NCI-H2029 (cell line): ENCODE measurements around the gene C2CD4C.
"Not testable (repeated sequence)": the region's sequence is repeated elsewhere in the genome, so short reads cannot be mapped to it uniquely, and the experiment has no call there.

ENCODE experiments used
- DNase-seq: peaks from one replicate; lab custom pipeline; 2025; lab: John Stamatoyannopoulos, UW

Gene C2CD4C

DNA sequence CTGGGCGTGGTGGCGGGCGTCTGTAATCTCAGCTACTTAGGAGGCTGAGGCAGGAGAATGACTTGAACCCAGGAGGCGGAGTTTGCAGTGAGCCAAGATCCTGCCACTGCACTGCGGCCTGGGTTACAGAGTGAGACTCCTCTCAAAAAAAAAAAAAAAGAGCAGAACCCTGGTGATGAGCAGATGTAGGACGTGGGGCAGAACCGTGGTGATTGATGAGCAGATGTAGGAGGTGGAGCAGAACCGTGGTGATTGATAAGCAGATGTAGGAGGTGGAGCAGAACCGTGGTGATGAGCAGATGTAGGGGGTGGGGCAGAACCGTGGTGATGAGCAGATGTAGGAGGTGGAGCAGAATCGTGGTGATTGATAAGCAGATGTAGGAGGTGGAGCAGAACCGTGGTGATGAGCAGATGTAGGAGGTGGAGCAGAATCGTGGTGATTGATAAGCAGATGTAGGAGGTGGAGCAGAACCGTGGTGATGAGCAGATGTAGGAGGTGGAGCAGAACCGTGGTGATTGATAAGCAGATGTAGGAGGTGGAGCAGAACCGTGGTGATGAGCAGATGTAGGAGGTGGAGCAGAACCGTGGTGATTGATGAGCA lies 28.2 kb downstream of the C2CD4C start:
- not testable (repeated sequence) for DNase-seq

DNA sequence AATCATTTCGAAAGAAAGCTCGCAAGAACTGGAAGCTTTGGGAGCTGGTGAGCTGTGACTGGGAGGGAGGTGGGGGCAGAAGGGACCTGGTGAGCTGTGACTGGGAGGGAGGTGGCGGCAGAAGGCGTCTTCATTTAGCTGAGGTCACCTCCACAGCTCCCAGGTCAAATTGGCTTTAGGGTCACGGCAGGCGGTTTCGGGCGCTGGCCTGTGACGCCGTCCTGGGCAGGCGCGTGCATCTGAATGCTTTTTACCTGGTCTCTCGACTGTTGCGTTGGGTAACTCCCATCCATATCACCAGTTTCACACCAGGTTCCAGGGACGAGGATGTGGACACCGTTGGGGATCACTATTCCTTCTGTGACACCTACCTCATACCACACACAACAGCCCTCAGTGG lies 29.2 kb downstream of the C2CD4C start:
- no peak for DNase-seq

DNA sequence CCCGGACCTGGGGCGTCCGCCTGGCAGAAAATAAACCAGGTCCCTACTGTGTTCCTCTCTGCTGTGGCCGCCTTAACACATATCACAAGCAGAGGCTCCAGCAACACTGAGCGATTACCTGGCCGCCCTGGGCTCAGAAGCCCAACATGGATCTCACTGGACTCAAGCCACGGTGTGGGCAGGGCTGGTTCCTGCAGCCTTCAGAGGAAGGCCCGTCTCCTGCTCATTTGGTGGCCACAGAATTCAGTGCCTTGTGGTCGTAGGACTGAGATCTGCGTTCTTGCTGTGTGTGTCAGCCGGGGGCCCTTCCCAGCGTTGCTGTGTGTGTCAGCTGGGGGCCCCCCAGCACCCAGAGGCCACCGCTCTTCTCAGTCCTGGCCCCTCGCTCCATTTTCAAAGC lies 30.2 kb downstream of the C2CD4C start:
- no peak for DNase-seq

DNA sequence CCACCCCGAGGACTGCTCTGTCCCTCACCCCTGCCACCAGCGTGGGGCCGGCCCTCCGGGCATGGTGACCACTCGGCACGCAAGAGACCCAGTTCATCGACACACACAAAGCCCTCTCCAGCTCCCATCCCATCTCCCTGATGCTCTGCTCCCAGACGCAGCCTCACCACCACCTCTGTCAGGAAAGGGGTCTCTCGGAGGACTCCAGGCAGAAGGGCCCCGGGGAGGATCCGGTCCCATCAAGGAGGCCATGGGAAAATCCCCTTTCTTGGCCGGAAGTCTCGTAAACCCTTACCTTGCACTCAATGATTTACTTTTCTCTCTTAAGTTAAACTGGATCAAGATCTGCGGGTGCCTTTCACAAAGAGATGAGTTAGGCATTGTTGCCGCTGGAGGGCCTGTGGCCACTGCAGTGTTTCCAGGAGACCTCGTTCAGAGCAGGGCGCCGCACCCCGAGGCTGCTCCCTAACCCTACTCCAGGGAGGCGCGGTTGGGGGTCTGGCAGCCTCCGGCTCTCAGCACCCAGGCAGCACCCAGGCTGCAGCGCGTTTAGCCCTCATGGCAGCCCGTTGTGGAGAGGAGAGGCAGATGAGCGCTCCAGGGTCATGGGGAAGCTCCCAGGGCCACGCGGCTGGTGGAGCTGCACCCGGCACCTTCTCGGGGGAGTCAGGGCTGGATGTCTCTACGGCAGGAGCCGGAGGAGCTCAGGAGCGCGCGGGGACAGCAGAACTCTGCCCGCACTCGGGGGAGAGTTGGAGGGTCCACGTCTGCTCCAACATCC lies 31.0 kb downstream of the C2CD4C start:
- no peak for DNase-seq

DNA sequence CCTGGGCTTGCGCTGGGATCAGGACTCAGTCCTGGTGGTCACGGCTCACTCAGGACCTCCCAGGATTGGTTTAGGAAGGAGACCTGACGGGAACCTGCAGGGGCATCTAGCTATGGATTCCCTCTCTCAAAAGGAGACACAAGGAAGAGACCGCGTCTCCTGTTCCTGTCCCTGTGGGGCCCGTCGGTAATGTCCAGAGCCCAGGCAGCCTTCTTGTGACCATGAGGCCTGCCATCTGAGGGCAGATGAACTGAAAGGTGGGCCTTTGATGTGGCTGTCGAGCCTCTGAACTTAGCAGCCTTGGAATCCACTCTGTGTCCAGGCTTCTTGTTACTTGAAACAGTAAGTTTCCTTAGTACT lies 32.9 kb downstream of the C2CD4C start:
- DNase-seq = no peak

DNA sequence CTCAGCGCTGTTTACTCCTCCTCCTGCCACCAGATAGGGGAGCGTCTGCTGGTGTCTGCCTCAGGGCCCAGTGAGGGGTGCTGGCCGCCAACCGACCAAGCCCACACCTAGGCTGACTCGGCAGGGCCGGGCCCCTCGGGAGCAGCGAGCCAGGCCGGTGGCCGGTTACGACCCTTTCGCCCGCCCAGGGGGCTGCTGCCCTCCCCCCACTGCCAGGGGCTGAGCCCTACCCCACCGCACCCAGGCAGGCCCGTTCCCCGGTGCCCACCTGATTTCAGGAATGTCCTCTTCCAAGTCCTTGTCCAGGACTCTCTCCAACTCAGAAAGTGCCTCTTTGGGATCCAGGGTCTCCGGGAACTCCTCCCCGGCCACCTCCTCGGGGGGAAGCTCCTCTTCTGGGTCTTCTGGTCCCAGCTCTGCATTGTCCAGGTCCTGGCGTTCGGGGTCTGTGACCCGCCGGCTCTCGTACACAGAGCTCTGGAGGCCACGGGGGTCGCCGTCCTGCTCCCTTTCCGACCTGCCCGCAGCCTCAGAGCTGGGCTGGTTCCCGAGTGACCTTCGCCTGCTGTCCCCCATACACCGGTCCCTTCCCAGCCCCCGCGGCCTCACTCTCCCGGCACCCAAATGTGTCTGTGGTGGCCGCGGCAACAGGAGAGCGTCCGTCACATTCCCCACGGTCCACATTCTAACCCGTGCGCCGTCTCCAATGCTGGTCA lies 33.4 kb downstream of the C2CD4C start:
- DNase-seq = no peak

DNA sequence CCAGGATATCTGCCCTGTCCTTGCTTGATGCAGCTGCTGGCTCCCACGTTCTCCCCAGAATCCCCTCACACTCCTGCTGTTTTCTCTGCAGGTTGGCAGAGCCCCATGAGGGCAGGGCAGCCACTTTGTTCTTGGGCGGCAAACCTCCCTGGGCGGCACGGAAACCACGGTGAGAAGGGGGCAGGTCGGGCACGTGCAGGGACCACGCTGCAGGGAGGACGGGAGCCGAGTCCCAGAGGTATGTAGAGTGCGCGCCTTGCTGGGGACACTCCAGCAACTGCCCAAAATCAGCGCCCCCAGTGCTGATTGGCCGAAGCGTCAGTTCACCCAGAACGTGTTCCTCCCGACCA lies 34.1 kb downstream of the C2CD4C start:
- DNase-seq = no peak

DNA sequence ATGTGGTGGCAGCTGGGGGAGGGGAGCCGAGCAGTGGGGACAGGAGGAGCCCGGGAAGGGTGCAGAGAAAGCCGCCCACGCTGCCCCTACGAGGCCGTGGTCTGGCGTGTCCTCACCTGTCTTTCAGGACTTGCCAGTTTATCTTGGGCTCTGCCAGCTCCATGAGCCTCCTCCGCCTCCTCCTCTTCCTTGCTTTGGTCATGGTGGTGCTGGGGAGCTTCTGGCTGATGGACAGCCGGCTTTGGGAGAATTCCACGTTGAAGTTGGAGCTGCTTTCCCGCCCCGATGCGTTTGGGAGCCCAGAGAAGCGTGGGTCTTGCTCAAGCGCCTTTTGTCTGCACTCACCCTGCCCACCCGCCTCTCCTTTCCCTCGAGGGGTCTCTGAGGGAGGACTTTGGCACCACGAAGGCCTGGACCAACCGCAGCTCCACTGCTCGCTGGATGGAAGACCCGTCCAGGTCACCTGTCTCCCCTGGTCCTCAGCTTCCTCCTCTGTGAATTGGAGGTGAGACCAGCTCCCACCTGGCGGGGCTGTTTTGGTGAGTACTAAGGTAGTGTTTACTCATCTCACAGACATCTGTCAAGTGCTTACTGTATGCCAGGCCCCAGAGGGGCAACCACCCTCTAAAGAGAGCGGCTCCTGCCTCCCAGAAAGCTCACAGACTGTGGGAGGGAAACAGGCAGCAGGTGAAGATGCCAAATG lies 34.6 kb downstream of the C2CD4C start:
- peak; percentile 52 for DNase-seq

DNA sequence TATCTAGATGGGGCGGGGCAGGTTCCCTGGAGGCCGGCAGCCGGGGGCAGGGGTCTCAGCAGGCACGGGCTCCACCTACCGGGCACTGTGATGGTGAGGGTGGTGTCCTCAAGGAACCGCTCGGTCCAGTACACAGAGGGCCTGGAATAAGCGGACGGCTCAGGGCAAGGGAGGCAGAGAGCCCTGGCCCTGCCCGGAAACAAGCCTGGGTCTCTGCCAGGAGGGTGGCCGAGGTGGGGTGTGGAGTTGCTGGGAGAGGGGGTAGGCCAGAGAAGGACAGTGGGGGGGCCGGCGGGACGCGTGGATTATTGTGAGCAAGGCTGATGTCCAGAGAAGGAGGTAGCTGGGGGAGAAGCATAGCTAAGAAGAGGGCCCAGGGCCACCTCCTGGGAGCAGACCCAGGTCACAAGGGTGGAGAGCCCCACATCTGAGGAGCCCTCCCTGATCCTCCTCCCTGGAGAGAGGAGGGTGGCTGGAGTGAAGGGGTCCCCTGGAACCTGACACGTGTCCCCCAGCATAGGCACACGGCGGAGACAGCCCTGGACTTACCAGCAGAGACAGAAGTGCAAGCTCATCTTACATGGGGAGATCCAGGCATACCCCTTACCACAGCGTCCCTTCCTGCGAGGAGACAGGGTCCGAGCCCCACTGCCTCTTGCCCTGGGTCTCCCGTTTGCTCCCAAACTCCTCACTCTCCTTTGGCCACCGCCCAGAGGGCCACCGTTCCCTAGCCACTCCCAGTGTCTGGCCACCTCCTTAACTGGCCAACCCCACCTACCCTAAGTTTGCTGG lies 35.4 kb downstream of the C2CD4C start:
- DNase-seq = no peak

DNA sequence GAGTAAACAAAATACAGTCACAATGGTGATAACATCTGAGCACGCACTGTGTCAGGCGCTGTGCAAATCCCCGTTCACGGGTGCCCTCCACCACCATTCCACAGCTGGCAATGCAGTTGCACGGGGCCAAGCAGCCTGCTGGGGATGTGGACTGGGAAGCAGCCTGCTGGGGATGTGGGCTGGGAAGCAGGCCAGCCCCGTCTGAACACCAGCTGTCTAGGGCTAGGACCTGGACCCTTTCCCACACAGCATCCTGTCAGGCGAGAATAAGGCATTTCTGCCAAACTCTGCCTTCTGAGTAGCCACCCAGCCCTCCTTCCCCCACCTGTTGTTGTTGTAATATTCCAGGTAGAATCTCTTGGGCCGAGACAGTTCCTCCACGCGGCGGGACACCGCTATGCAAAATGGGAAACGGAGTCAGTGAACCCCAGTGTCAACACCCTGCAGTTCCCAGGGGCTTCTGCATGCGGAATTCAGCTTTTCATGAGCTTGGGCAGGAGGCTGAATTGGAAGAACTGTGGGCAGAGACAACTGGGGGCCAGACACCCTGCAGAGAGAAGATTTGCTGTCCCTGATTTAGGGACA lies 36.5 kb downstream of the C2CD4C start:
- peak; percentile 38 for DNase-seq

DNA sequence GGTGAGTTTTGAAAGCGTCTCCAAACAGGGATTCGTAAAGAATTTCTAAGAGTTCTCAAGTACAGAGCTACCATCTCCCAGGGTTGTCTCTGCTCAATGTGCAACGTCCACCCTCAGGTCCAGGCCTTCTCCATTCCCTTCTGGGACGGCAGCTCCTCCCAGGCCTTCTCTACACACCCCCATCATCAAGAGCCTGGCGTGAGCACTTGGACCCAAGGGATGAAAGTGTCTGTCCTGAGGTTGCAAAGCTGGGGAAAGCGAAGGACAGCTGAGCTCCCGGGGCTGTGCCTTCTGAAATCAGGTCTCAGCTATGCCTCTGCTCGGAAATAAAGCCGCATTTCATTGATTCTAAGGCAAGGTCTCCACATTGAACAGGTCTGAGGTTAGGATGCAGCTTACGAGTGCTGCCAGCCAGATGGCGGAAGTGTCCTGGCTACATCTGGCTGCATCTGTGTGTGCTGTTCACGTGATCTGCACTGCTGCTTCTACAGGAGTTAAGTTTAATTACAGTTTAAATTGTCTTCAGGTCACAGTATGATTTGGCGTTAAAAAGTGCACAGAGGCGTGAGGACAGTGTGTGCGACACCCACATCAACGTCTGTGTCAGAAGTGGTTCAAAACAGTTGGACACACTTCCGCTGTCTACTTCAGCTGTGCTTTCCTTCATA lies 37.3 kb downstream of the C2CD4C start:
- no peak for DNase-seq

DNA sequence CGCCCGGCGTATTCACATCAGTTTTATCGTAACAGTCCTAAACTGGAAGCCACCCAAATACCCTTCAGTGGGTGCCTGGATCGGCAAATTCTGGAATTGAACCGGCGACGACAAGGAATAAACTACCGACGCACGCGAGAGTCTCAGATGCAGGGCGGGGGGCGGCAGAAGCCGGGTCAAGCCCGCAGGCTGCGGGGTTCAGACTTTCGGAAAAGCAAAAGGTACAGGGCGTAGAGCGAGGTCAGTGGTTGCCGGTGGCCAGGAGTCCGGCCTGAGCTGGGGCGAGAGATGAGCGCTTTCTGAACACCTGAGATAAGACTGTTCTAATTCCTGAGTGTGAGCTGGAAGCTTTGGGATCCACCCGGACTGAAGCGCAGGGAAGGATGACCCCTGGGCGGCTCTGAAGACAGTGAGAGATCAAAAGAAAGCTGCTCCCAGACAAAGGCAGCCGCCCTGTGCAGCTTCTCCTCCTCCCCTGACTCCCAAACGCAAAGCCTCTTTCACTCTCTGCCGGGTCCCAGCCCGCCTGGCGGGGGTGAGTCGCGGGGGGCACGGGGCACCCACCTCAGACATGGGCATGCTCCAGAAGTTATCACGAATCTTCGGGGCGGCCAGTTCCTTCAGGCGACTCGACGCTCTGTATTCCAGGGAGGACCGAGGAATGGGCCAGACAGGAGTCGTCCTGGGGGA lies 38.2 kb downstream of the C2CD4C start:
- DNase-seq = no peak

DNA sequence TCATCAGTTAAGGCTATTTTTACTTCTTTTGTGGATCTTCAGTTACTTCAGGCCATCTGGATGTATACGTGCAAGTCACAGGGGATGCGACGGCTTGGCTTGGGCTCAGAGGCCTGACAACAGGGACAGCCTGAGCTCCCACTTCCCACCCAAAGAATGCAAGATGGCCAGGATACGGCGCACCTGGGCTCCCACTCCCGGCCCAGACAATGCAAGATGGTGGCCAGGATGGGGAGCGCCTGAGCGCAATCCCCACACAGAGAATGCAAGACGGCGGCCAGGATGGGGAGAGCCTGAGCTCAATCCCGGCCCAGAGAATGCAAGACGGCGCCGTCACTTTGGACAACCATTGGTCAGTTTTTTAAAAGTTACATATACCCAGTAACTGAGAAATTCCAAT lies 39.1 kb downstream of the C2CD4C start:
- DNase-seq = no peak

DNA sequence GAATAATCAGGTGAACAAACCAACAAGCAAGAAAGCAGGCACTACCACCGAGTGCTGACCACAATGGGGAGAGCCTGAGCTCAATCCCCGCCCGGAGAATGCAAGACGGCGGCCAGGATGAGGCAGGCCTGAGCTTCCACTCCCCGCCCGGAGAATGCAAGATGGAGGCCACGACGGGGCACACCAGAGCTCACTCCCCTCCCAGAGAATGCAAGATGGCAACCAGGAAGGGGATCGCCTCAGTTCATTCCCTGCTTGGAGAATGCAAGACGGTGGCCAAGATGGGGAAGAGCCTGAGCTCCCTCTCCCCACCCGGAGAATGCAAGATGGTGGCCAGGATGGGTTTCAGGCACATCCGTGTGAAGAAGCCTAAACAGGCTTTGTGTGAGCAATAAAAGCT lies 39.7 kb downstream of the C2CD4C start:
- no peak for DNase-seq

DNA sequence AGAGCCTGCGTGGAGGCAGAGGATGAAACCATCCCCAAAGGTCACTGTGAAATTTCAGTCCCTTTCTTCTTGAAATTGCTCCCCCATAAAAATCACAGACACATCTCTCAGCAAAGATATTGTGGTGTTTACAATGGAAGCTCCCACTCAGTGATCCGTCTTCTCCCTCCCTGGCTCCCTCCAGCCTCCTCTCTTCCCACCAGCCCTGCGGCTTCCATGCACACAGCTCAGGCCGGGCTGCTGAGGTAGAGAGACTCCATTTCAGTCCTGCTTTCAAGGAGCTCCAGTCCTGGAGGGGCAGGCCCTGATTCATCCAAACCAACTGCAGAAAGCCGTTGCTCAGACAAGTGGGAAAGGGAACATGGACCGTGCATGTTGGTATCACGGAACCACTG lies 40.3 kb downstream of the C2CD4C start:
- DNase-seq = no peak

DNA sequence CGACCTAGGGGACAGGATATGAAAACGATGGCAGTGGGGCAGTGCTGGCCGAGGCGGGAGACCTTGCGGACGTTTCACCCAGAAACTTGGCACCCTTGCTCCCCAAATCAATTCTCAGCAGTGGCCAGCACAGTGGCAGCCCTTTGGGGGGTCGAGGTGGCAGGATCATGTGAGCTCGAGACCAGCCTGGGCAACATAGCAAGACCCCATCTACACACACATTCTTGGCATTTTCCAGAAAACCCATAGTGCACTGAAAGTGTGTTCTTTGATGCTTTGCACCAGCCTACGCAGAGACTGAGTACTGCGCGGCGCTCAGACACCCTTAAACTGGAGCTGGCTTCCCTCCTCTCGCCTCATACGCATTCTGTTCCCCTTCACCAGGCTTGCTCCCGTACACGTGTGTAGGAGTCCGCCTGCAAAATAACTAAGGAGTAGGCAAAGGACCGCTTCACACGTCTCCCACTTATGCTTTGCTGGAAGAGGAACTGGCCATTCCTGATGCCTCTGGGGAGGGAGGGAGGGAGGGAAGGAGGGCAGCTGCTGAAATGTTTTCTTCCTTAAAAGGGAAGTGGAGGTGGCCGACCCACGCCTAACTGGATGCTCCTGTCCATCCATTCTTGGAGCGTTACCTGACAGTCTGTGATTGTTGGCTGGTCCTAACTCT lies 40.9 kb downstream of the C2CD4C start:
- DNase-seq = no peak

DNA sequence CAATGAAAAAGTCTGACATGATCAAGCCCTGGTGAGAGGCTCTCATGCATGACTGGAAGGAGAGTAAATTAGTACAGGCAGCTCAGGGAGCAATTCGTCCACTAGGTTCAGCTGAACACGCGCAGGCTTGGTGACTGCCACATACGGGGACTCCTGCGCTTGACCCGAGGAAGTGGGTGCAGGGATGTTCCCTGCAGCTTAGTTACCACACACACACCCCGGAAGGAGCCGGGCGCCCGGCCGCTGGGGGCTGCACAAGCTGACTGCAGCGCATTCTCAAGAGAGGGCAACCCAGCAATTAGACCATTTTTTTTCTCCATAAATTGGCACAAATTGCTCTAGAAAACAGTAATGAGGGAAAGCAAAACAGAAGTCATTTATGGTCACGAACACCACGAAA lies 41.4 kb downstream of the C2CD4C start:
- no peak for DNase-seq

DNA sequence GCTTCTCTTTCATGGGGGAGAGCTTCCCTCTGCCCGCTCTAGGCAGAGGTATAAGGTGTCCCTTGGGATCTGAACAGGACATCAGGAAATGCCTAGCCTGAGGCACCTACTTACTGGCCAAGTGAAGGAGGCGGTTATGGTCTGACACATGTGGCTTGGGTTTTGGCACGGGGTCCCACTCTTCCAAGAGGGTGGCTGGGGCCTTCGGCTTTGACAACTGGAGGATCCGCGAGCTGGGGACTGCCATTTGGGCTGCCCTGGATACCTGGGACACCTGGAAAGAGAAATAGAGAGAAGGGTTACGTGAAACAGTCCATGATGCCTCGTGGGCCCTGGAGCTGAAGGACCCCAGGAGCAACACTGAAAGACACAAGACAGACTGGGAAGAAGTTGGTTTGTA lies 42.0 kb downstream of the C2CD4C start:
- DNase-seq = no peak

DNA sequence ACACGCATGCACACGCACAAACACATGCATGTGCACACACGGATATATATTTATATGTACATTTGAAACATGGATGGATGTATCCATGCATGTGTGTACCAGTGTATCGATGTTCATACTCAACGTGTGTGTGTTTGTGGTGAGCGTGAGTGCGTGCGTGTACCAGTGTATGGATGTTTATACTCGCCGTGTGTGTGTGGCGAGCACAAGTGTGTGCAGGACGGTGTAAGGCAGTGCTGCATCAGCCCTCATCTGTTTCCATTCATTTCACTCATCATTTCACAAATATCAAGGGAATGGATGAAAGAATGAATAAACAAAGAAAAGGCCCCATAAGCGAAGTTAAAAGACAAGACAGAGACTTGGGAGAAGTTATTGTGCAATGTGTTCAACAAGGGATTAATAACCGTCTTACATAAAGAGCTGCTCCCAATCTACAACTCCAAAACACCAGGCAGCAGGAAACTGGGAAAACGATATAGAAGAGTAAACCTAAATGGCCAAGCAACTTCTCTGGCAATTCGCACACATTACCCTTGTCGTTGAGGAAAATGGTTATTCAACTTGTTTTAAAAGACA lies 42.7 kb downstream of the C2CD4C start:
- no peak for DNase-seq
